HepG2 (cell line): ENCODE measurements around the gene CPT1B. TPM values are rescaled to one million over a fixed set of nuclear protein-coding genes. Genes with fewer than 3 reads are reported as not detected.

Source experiments
- ATAC-seq: fragments of 200-7000 bp; cut with Tn5 transposase; 3 replicates; pipeline ENCODE4 v1.9.1; 2020; ENCODE audit warnings: mild to moderate bottlenecking, moderate library complexity
- BruUV-seq: library from RNA; stranded (reverse); fragments of 400-500 nt; replicated peaks from 2 replicates; lab custom pipeline; 2021; lab: Mats Ljungman, UMichigan
- CTCF ChIA-PET: fragments of 300-600 bp; formaldehyde crosslinking; extraction: SDS; loops from one replicate; lab custom pipeline; 2021; ENCODE audit warnings: low total read pairs, inconsistent platforms, low intra/inter-chr PET ratio; lab: Yijun Ruan, JAX
- POLR2A ChIA-PET: fragments of 350-600 bp; sonication (Branson Sonifier 250); formaldehyde crosslinking; loops from one replicate; lab custom pipeline; 2020; ENCODE audit warnings: antibody characterized with exemption, inconsistent platforms; lab: Yijun Ruan, JAX
- DNase-seq: peaks from one replicate; pipeline ENCODE4 v3.0.0-alpha.2; 2015; ENCODE audit warnings: low spot score
- FAIRE-seq: peaks from 3 replicates; lab custom pipeline; 2011; peaks lifted over from hg19 to GRCh38; lab: Jason Lieb, UNC
- H2AFZ ChIP-seq: one replicate; pipeline ENCODE4 v1.6.1; 2011; ENCODE audit warnings: low read length, inconsistent platforms
- H3K27ac ChIP-seq: fragments of 300-600 bp; 3 replicates; pipeline ENCODE4 v1.8.0; 2011; ENCODE audit warnings: mixed run types, mild to moderate bottlenecking, mixed read lengths, low read length, inconsistent platforms; ENCODE audit not compliant: insufficient read depth; ENCODE audit errors: extremely low read length
- H3K27me3 ChIP-seq, 2 experiments: fragments of 200-600 bp in 1 of 2; 2 replicates in 1 of 2; 3 replicates in 1 of 2; pipeline versions ENCODE4 v1.6.0 to v1.8.0; 2011; ENCODE audit warnings: low read length in 2 of 2, mild to moderate bottlenecking in 2 of 2, moderate library complexity in 2 of 2, inconsistent platforms in 1 of 2; ENCODE audit not compliant: insufficient read depth in 2 of 2, control insufficient read depth in 1 of 2
- H3K36me3 ChIP-seq, 2 experiments: fragments of 200-600 bp in 1 of 2; replicated peaks in 1 of 2; 2 replicates in 1 of 2; 3 replicates in 1 of 2; pipeline versions ENCODE4 v1.5.1 to v1.8.0; 2011; ENCODE audit warnings: low read length in 2 of 2, inconsistent platforms in 1 of 2; ENCODE audit not compliant: insufficient read depth in 2 of 2, control insufficient read depth in 1 of 2
- H3K4me1 ChIP-seq: 2 replicates; pipeline ENCODE4 v1.5.1; 2012; ENCODE audit warnings: low read length, inconsistent platforms; ENCODE audit not compliant: insufficient read depth
- H3K4me2 ChIP-seq: 2 replicates; pipeline ENCODE4 v1.6.0; 2011; ENCODE audit warnings: low read depth, low read length, inconsistent platforms
- H3K4me3 ChIP-seq, 3 experiments: fragments of 200-600 bp in 1 of 3; sonication (generic), shearing (Covaris generic) in 1 of 3; replicated peaks in 1 of 3; 2 replicates each; pipeline ENCODE4 v1.5.1; 2011 to 2016; ENCODE audit warnings: low read length in 3 of 3, inconsistent platforms in 2 of 3, low read depth in 2 of 3, mild to moderate bottlenecking in 2 of 3, control low read depth in 1 of 3, mixed read lengths in 1 of 3; ENCODE audit not compliant: insufficient read depth in 1 of 3
- H3K79me2 ChIP-seq: one replicate; pipeline ENCODE4 v1.6.1; 2011; ENCODE audit warnings: low read length, inconsistent platforms; ENCODE audit not compliant: insufficient read depth
- H3K9ac ChIP-seq: 2 replicates; pipeline ENCODE4 v1.6.0; 2011; ENCODE audit warnings: mild to moderate bottlenecking, low read depth, low read length, inconsistent platforms; ENCODE audit not compliant: insufficient read depth
- H3K9me3 ChIP-seq: 2 replicates; pipeline ENCODE4 v1.5.1; 2012; ENCODE audit warnings: mild to moderate bottlenecking, low read length
- H4K20me1 ChIP-seq: 2 replicates; pipeline ENCODE4 v1.6.0; 2011; ENCODE audit warnings: inconsistent platforms, mild to moderate bottlenecking, low read length, moderate library complexity; ENCODE audit not compliant: insufficient read depth
- ATF7 ChIP-seq, 2 experiments: fragments of 450-650 bp in 1 of 2; sonication (generic) in 1 of 2; formaldehyde crosslinking in 1 of 2; IDR thresholded peaks; 2 replicates each; pipeline versions ENCODE4 v1.4.0 to v1.6.1; 2016 to 2020; ENCODE audit warnings: antibody characterized with exemption in 1 of 2, mild to moderate bottlenecking in 1 of 2, missing genetic modification reagents in 1 of 2
- HNF1B ChIP-seq: sonication (generic); formaldehyde crosslinking; IDR thresholded peaks from 2 replicates; pipeline ENCODE4 v1.5.1; 2020; ENCODE audit warnings: mild to moderate bottlenecking, moderate library complexity, missing genetic modification reagents
- HNRNPK ChIP-seq: fragments of 200-400 bp; formaldehyde crosslinking; IDR thresholded peaks from 2 replicates; pipeline ENCODE4 v1.6.1; 2018; ENCODE audit warnings: low read length, low read depth, moderate library complexity, mild to moderate bottlenecking; ENCODE audit not compliant: poor library complexity, severe bottlenecking
- MAZ ChIP-seq, 2 experiments: sonication (generic) in 1 of 2; formaldehyde crosslinking in 1 of 2; IDR thresholded peaks; 2 replicates each; pipeline versions ENCODE4 v1.5.0 to v1.6.1; 2012 to 2020; ENCODE audit warnings: low read depth in 2 of 2, mild to moderate bottlenecking in 2 of 2, borderline replicate concordance in 1 of 2, improper control_type of control experiment in 1 of 2, low read length in 1 of 2, missing genetic modification reagents in 1 of 2, moderate library complexity in 1 of 2
- SYNCRIP ChIP-seq: fragments of 200-400 bp; formaldehyde crosslinking; IDR thresholded peaks from 2 replicates; pipeline ENCODE4 v1.6.1; 2018; ENCODE audit warnings: mild to moderate bottlenecking, low read depth, low read length; ENCODE audit not compliant: insufficient read depth
- ZNF558 ChIP-seq: sonication (generic); formaldehyde crosslinking; IDR thresholded peaks from 2 replicates; pipeline ENCODE4 v1.9.0; 2022; ENCODE audit warnings: mild to moderate bottlenecking, missing genetic modification reagents, borderline replicate concordance
- ZNF687 ChIP-seq: sonication (generic); formaldehyde crosslinking; IDR thresholded peaks from 2 replicates; pipeline ENCODE4 v1.5.1; 2020; ENCODE audit warnings: mild to moderate bottlenecking, missing genetic modification reagents, moderate library complexity
- WGBS: methylation state at CpG from one replicate; pipeline ENCODE4 v1.1.6; 2017; ENCODE audit warnings: low lambda C conversion rate; 5-methylcytosine and 5-hydroxymethylcytosine counted together
- in situ Hi-C: cut with HindIII; loops from 2 replicates; pipeline ENCODE4 v1.10.0; 2017; ENCODE audit warnings: low pct_unique_long_range_greater_than_20kb; ENCODE audit not compliant: extremely low pct_ligation_motif_present
- intact Hi-C: fragments of 100-400 bp; cut with micrococcal nuclease; formaldehyde crosslinking; loops from one replicate; pipeline ENCODE4 v1.10.0; 2022; ENCODE audit not compliant: unreplicated experiment
- polyA plus RNA-seq, 8 experiments: library from polyadenylated mRNA; depleted of rRNA in 3 of 8; stranded (reverse) in 7 of 8; unstranded in 1 of 8; fragments of >200 nt; fragmentation: Illumina TruSeq in 4 of 8; extraction: Trizol in 4 of 8; gene quantifications; 2 replicates each; pipeline versions ENCODE4 v1.2.1 to v1.2.3, GENCODE V29; 2011 to 2016; ENCODE audit warnings: low read depth in 4 of 8, missing spikeins in 1 of 8, mixed read lengths in 1 of 8; ENCODE audit not compliant: insufficient read depth in 1 of 8
- total RNA-seq, 5 experiments: library from RNA; depleted of rRNA; stranded (reverse); fragments of >200 nt; fragmentation: Illumina TruSeq; extraction: Trizol; gene quantifications; 2 replicates each; pipeline ENCODE4 v1.2.3, GENCODE V29; 2016; ENCODE audit warnings: low read depth in 1 of 5

CPT1B gene
- total and polyA plus RNA-seq, 2 of the 13 experiments (the other 11 are each of a cell fraction or from before 2014, with no cell fraction given): 9.2 to 19.5 TPM

- peak; percentile 12 for ATAC-seq
- ChIA-PET CTCF (no interaction called here), POLR2A (interaction anchor here (0.9 to 4.2 kb wide), 7 partner anchors 8 to 40 kb away, joined by 3 to 34 read pairs (median 4); partner anchors contain the start of genes LMF2, NCAPH2, SCO2 and SYCE3)
- in situ Hi-C loops: no loop called here
- no peak for FAIRE-seq
- no peaks in the 10 kb centered on the region for H3K9me3 ChIP-seq
- no peak overlapping the region for H3K27ac ChIP-seq
- H3K27me3 ChIP-seq: peaks cover 3 to 30% of the 10 kb centered on the region in 2 experiments
- H3K4me1 ChIP-seq: peaks cover 22% of the 10 kb centered on the region
- no peaks in the 10 kb centered on the region for H4K20me1 ChIP-seq
- no TSS peak for BruUV-seq
- no peaks in the 10 kb centered on the region for H3K79me2 ChIP-seq
- no peak for TF ChIP-seq MAZ (IDR thresholded peaks at IDR 0.05; ENCODE audit: borderline replicate concordance, low read depth, low read length)
- TF ChIP-seq MAZ (CRISPR knock-in tag; IDR thresholded peaks at IDR 0.05; ENCODE audit: low read depth): no peak
- peak; percentile 16; the same call in 1 of the 2 replicates for TF ChIP-seq ZNF687 (CRISPR knock-in tag)
- peak; percentile 42 for TF ChIP-seq HNRNPK
- no peak for TF ChIP-seq ZNF558 (CRISPR knock-in tag)
- TF ChIP-seq ATF7 (IDR thresholded peaks at IDR 0.05): no peak
- no peak for TF ChIP-seq ATF7 (CRISPR knock-in tag; IDR thresholded peaks at IDR 0.05)
- no peak for TF ChIP-seq SYNCRIP
- TF ChIP-seq HNF1B: no peak
- no peak for DNase-seq
- WGBS: 33% methylated on average over 9 of the region's 35 CpGs
- H3K9ac ChIP-seq: no peak overlapping the region
- no peak overlapping the region for H2AFZ ChIP-seq
- intact Hi-C loops: no loop called here
- H3K4me3 ChIP-seq: peak overlapping the region in 2 of 3 experiments; percentile 16 to 48; a peak in 2 of 6 replicates
- no peaks in the 10 kb centered on the region for H3K36me3 ChIP-seq
- H3K4me2 ChIP-seq: peak overlapping the region; percentile 36; the same call in 1 of the 2 replicates
Measured at GRCh38 chr22:50547263-50547985, 30.8 kb downstream of the CPT1B start.
